Measurements from ENCODE around the gene TAF1. TPM values are rescaled to one million over a fixed set of nuclear protein-coding genes. Genes with fewer than 3 reads are reported as not detected.

Gene TAF1
- total and polyA plus RNA-seq, 2 of the 13 experiments (the other 11 are each of a cell fraction or from before 2014, with no cell fraction given), result 8.1 to 17.7 TPM

DNA sequence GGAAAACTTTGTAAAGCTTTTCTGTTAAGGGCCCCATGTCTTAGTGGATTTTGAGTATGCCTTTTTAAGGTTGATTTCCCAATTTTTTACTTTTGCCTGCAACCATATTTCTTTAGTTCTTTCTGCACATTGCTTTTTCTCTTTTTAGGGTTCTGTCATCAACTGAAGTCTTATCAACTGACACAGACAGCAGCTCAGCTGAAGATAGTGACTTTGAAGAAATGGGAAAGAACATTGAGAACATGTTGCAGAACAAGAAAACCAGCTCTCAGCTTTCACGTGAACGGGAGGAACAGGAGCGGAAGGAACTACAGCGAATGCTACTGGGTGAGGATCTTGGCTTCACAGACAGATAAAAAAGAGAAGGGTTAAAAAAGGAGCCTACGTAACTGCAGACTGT is 27.8 kb downstream of the TAF1 start:
- peaks cover 7 to 52% of the 10 kb centered on the region in 2 experiments; a peak in 4 of 5 replicates for H3K36me3 ChIP-seq (replicated peaks in 1 of 2; ENCODE audit: control insufficient read depth in 1 of 2, insufficient read depth in 2 of 2, low read length in 2 of 2)
- TF ChIP-seq, protein P1, sequence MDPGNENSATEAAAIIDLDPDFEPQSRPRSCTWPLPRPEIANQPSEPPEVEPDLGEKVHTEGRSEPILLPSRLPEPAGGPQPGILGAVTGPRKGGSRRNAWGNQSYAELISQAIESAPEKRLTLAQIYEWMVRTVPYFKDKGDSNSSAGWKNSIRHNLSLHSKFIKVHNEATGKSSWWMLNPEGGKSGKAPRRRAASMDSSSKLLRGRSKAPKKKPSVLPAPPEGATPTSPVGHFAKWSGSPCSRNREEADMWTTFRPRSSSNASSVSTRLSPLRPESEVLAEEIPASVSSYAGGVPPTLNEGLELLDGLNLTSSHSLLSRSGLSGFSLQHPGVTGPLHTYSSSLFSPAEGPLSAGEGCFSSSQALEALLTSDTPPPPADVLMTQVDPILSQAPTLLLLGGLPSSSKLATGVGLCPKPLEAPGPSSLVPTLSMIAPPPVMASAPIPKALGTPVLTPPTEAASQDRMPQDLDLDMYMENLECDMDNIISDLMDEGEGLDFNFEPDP (CRISPR knock-in tag; conservative IDR thresholded peaks at IDR 0.05), result no peak
- no peak for TF ChIP-seq DMAP1 (CRISPR knock-in tag; IDR thresholded peaks at IDR 0.05)
- no peak for TF ChIP-seq ZMYM4 (CRISPR knock-in tag; IDR thresholded peaks at IDR 0.05)
- TF ChIP-seq, protein P2, sequence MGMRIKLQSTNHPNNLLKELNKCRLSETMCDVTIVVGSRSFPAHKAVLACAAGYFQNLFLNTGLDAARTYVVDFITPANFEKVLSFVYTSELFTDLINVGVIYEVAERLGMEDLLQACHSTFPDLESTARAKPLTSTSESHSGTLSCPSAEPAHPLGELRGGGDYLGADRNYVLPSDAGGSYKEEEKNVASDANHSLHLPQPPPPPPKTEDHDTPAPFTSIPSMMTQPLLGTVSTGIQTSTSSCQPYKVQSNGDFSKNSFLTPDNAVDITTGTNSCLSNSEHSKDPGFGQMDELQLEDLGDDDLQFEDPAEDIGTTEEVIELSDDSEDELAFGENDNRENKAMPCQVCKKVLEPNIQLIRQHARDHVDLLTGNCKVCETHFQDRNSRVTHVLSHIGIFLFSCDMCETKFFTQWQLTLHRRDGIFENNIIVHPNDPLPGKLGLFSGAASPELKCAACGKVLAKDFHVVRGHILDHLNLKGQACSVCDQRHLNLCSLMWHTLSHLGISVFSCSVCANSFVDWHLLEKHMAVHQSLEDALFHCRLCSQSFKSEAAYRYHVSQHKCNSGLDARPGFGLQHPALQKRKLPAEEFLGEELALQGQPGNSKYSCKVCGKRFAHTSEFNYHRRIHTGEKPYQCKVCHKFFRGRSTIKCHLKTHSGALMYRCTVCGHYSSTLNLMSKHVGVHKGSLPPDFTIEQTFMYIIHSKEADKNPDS (CRISPR knock-in tag; IDR thresholded peaks at IDR 0.05), result no peak
- TF ChIP-seq, protein P3, sequence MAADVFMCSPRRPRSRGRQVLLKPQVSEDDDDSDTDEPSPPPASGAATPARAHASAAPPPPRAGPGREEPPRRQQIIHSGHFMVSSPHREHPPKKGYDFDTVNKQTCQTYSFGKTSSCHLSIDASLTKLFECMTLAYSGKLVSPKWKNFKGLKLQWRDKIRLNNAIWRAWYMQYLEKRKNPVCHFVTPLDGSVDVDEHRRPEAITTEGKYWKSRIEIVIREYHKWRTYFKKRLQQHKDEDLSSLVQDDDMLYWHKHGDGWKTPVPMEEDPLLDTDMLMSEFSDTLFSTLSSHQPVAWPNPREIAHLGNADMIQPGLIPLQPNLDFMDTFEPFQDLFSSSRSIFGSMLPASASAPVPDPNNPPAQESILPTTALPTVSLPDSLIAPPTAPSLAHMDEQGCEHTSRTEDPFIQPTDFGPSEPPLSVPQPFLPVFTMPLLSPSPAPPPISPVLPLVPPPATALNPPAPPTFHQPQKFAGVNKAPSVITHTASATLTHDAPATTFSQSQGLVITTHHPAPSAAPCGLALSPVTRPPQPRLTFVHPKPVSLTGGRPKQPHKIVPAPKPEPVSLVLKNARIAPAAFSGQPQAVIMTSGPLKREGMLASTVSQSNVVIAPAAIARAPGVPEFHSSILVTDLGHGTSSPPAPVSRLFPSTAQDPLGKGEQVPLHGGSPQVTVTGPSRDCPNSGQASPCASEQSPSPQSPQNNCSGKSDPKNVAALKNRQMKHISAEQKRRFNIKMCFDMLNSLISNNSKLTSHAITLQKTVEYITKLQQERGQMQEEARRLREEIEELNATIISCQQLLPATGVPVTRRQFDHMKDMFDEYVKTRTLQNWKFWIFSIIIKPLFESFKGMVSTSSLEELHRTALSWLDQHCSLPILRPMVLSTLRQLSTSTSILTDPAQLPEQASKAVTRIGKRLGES (CRISPR knock-in tag; IDR thresholded peaks at IDR 0.05; ENCODE audit: borderline replicate concordance), result no peak
- TF ChIP-seq HDAC1 (CRISPR knock-in tag; IDR thresholded peaks at IDR 0.05), result no peak
- no peak for TF ChIP-seq KAT8 (CRISPR knock-in tag; IDR thresholded peaks at IDR 0.05)
- no peak for TF ChIP-seq ZBTB8A (CRISPR knock-in tag; IDR thresholded peaks at IDR 0.05; ENCODE audit: borderline replicate concordance, low read depth)
- TF ChIP-seq, protein P4, sequence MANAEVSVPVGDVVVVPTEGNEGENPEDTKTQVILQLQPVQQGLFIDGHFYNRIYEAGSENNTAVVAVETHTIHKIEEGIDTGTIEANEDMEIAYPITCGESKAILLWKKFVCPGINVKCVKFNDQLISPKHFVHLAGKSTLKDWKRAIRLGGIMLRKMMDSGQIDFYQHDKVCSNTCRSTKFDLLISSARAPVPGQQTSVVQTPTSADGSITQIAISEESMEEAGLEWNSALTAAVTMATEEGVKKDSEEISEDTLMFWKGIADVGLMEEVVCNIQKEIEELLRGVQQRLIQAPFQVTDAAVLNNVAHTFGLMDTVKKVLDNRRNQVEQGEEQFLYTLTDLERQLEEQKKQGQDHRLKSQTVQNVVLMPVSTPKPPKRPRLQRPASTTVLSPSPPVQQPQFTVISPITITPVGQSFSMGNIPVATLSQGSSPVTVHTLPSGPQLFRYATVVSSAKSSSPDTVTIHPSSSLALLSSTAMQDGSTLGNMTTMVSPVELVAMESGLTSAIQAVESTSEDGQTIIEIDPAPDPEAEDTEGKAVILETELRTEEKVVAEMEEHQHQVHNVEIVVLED (CRISPR knock-in tag; IDR thresholded peaks at IDR 0.05; ENCODE audit: borderline replicate concordance), result no peak
- no peak for TF ChIP-seq XRCC5 (optimal IDR thresholded peaks at IDR 0.05; ENCODE audit: low read length)
- no peak for TF ChIP-seq ZNF260 (CRISPR knock-in tag; IDR thresholded peaks at IDR 0.05; ENCODE audit: borderline replicate concordance, low read depth)
- TF ChIP-seq ZNF616 (CRISPR knock-in tag; IDR thresholded peaks at IDR 0.05; ENCODE audit: low read depth), result no peak
- no peak for TF ChIP-seq ZNF605 (CRISPR knock-in tag; IDR thresholded peaks at IDR 0.05)
- TF ChIP-seq ZNF652 (CRISPR knock-in tag; IDR thresholded peaks at IDR 0.05; ENCODE audit: borderline replicate concordance, low read depth), result no peak
- CTCF ChIA-PET (ENCODE audit: low intra/inter-chr PET ratio, low total read pairs), result no interaction called here
- BruUV-seq (replicated peaks), result no TSS peak
- H2AFZ ChIP-seq (ENCODE audit: low read length), result no peak overlapping the region
- no peaks in the 10 kb centered on the region for H3K79me2 ChIP-seq (ENCODE audit: insufficient read depth, low read length)
- H3K4me2 ChIP-seq (ENCODE audit: low read depth, low read length), result no peak overlapping the region
- POLR2A ChIA-PET, result interaction anchor here (0.8 to 2.5 kb wide), 4 partner anchors 28 to 212 kb away, joined by 4 to 12 read pairs (median 5); partner anchors contain the start of genes OGT and TAF1
- no peaks in the 10 kb centered on the region for H4K20me1 ChIP-seq (ENCODE audit: insufficient read depth, low read length)
- intact Hi-C loops (cut with micrococcal nuclease; ENCODE audit: unreplicated experiment) (loop anchor here (2.0 kb wide), 1 partner anchor 27 kb away; the partner anchor contains the start of gene TAF1), in situ Hi-C loops (cut with HindIII; ENCODE audit: extremely low pct_ligation_motif_present, low pct_unique_long_range_greater_than_20kb) (no loop called here)
- peak overlapping the region; percentile 63 for H3K27ac ChIP-seq (ENCODE audit: extremely low read length, insufficient read depth, low read length)
- no peaks in the 10 kb centered on the region for H3K27me3 ChIP-seq (ENCODE audit: control insufficient read depth in 1 of 2, insufficient read depth in 2 of 2, low read length in 2 of 2)
- no peak for FAIRE-seq
- WGBS (ENCODE audit: low lambda C conversion rate), result 100% methylated on average over 5 of the region's 5 CpGs
- no peak overlapping the region for H3K9ac ChIP-seq (ENCODE audit: insufficient read depth, low read depth, low read length)
- H3K9me3 ChIP-seq (ENCODE audit: low read length), result no peaks in the 10 kb centered on the region
- peaks cover 34% of the 10 kb centered on the region for H3K4me1 ChIP-seq (ENCODE audit: insufficient read depth, low read length)
- no peak for ATAC-seq
- DNase-seq (ENCODE audit: low spot score), result no peak
- no peak overlapping the region for H3K4me3 ChIP-seq (replicated peaks in 1 of 3; ENCODE audit: insufficient read depth in 1 of 3, low read depth in 2 of 3, low read length in 3 of 3)

Measured in HepG2 (cell line).